T-helper 1 cell treated with Interleukin-12 subunit alpha and Interleukin-12 subunit beta and Interleukin-4 antibody, amounts not matched to agents 30 μg/mL and 1 μg/mL, for 36 hours (primary cell): ENCODE measurements around the gene OVOL2.

Experiments used
- H3K27ac Mint-ChIP-seq: one replicate; pipeline ENCODE4 v1.8.0; 2021; ENCODE audit warnings: mild to moderate bottlenecking, mixed read lengths
- H3K27me3 Mint-ChIP-seq: one replicate; pipeline ENCODE4 v1.8.0; 2021; ENCODE audit warnings: low read depth, mixed read lengths
- H3K36me3 Mint-ChIP-seq: one replicate; pipeline ENCODE4 v1.8.0; 2021; ENCODE audit warnings: low read depth, mixed read lengths
- H3K4me1 Mint-ChIP-seq: one replicate; pipeline ENCODE4 v1.8.0; 2021; ENCODE audit warnings: low read depth, mixed read lengths
- H3K4me3 Mint-ChIP-seq: one replicate; pipeline ENCODE4 v1.8.0; 2021; ENCODE audit warnings: mild to moderate bottlenecking, moderate library complexity, mixed read lengths
- H3K9me3 Mint-ChIP-seq: one replicate; pipeline ENCODE4 v1.8.0; 2021; ENCODE audit warnings: mixed read lengths

The OVOL2 gene

GRCh38 chr20:18011951-18012645 is 45.6 kb downstream of the OVOL2 start:
- H3K4me1 Mint-ChIP-seq = no peaks in the 10 kb centered on the region
- no peaks in the 10 kb centered on the region for H3K9me3 Mint-ChIP-seq
- H3K4me3 Mint-ChIP-seq = no peak overlapping the region
- H3K36me3 Mint-ChIP-seq = no peaks in the 10 kb centered on the region
- H3K27me3 Mint-ChIP-seq = no peaks in the 10 kb centered on the region
- H3K27ac Mint-ChIP-seq = no peak overlapping the region

GRCh38 chr20:18011482-18011881 is 46.2 kb downstream of the OVOL2 start:
- Mint-ChIP-seq H3K27me3 (no peaks in the 10 kb centered on the region), H3K27ac (no peak overlapping the region), H3K4me1 (no peaks in the 10 kb centered on the region), H3K36me3 (no peaks in the 10 kb centered on the region), H3K4me3 (no peak overlapping the region), H3K9me3 (no peaks in the 10 kb centered on the region)

GRCh38 chr20:18009116-18009515 is 48.6 kb downstream of the OVOL2 start:
- Mint-ChIP-seq H3K27ac (no peak overlapping the region), H3K36me3 (no peaks in the 10 kb centered on the region)

GRCh38 chr20:18007534-18008292 is 50.0 kb downstream of the OVOL2 start:
- no peak overlapping the region for H3K4me3 Mint-ChIP-seq
- H3K27me3 Mint-ChIP-seq = no peaks in the 10 kb centered on the region
- H3K36me3 Mint-ChIP-seq = no peaks in the 10 kb centered on the region
- no peaks in the 10 kb centered on the region for H3K9me3 Mint-ChIP-seq
- no peaks in the 10 kb centered on the region for H3K4me1 Mint-ChIP-seq
- H3K27ac Mint-ChIP-seq = no peak overlapping the region

More at GRCh38 chr20:18009116-18009515, 48.6 kb downstream of the OVOL2 start:
- H3K4me1 Mint-ChIP-seq = no peaks in the 10 kb centered on the region
- H3K4me3 Mint-ChIP-seq = no peak overlapping the region
- H3K27me3 Mint-ChIP-seq = no peaks in the 10 kb centered on the region
- no peaks in the 10 kb centered on the region for H3K9me3 Mint-ChIP-seq

- Mint-ChIP-seq H3K27me3 (no peaks in the 10 kb centered on the region), H3K27ac (no peak overlapping the region), H3K36me3 (no peaks in the 10 kb centered on the region), H3K4me3 (no peak overlapping the region), H3K4me1 (no peaks in the 10 kb centered on the region), H3K9me3 (no peaks in the 10 kb centered on the region)
Observed at GRCh38 chr20:18006684-18007083, 51.0 kb downstream of the OVOL2 start.

GRCh38 chr20:18005990-18006364 is 51.7 kb downstream of the OVOL2 start:
- Mint-ChIP-seq H3K27me3 (peaks cover under 1% of the 10 kb centered on the region), H3K4me1 (no peaks in the 10 kb centered on the region)

GRCh38 chr20:18005170-18005989 is 52.3 kb downstream of the OVOL2 start:
- Mint-ChIP-seq H3K27ac (no peak overlapping the region), H3K4me3 (no peak overlapping the region), H3K9me3 (no peaks in the 10 kb centered on the region), H3K27me3 (peaks cover 5% of the 10 kb centered on the region), H3K4me1 (no peaks in the 10 kb centered on the region), H3K36me3 (no peaks in the 10 kb centered on the region)

More at GRCh38 chr20:18005990-18006364, 51.7 kb downstream of the OVOL2 start:
- Mint-ChIP-seq H3K4me3 (no peak overlapping the region), H3K27ac (no peak overlapping the region), H3K9me3 (no peaks in the 10 kb centered on the region), H3K36me3 (no peaks in the 10 kb centered on the region)

- H3K4me1 Mint-ChIP-seq = no peaks in the 10 kb centered on the region
- H3K4me3 Mint-ChIP-seq = no peak overlapping the region
- H3K27ac Mint-ChIP-seq = no peak overlapping the region
- no peaks in the 10 kb centered on the region for H3K36me3 Mint-ChIP-seq
- no peaks in the 10 kb centered on the region for H3K9me3 Mint-ChIP-seq
- H3K27me3 Mint-ChIP-seq = peaks cover 6% of the 10 kb centered on the region
Observed at GRCh38 chr20:18004384-18005031, 53.2 kb downstream of the OVOL2 start.

GRCh38 chr20:18003897-18004296 is 53.8 kb downstream of the OVOL2 start:
- no peaks in the 10 kb centered on the region for H3K36me3 Mint-ChIP-seq
- no peaks in the 10 kb centered on the region for H3K4me1 Mint-ChIP-seq
- H3K4me3 Mint-ChIP-seq = no peak overlapping the region
- H3K27ac Mint-ChIP-seq = no peak overlapping the region
- H3K9me3 Mint-ChIP-seq = no peaks in the 10 kb centered on the region
- peaks cover 10% of the 10 kb centered on the region for H3K27me3 Mint-ChIP-seq

- Mint-ChIP-seq H3K9me3 (no peaks in the 10 kb centered on the region), H3K4me1 (peaks cover 7% of the 10 kb centered on the region), H3K4me3 (no peak overlapping the region), H3K36me3 (no peaks in the 10 kb centered on the region), H3K27ac (no peak overlapping the region), H3K27me3 (peaks cover 14% of the 10 kb centered on the region)
Observed at GRCh38 chr20:18001131-18001921, 56.4 kb downstream of the OVOL2 start.

GRCh38 chr20:17999566-17999965 is 58.1 kb downstream of the OVOL2 start:
- no peak overlapping the region for H3K4me3 Mint-ChIP-seq
- H3K36me3 Mint-ChIP-seq = no peaks in the 10 kb centered on the region
- H3K27ac Mint-ChIP-seq = no peak overlapping the region
- peaks cover 16% of the 10 kb centered on the region for H3K4me1 Mint-ChIP-seq
- H3K9me3 Mint-ChIP-seq = no peaks in the 10 kb centered on the region
- peaks cover 14% of the 10 kb centered on the region for H3K27me3 Mint-ChIP-seq

- Mint-ChIP-seq H3K27me3 (peaks cover 14% of the 10 kb centered on the region), H3K36me3 (no peaks in the 10 kb centered on the region), H3K4me3 (no peak overlapping the region), H3K9me3 (no peaks in the 10 kb centered on the region), H3K27ac (no peak overlapping the region), H3K4me1 (peaks cover 23% of the 10 kb centered on the region)
Observed at GRCh38 chr20:17998446-17998845, 59.3 kb downstream of the OVOL2 start.

- Mint-ChIP-seq H3K4me3 (no peak overlapping the region), H3K27ac (no peak overlapping the region), H3K27me3 (peaks cover 14% of the 10 kb centered on the region), H3K4me1 (peaks cover 39% of the 10 kb centered on the region), H3K9me3 (no peaks in the 10 kb centered on the region), H3K36me3 (peaks cover 6% of the 10 kb centered on the region)
Observed at GRCh38 chr20:17995967-17996819, 61.5 kb downstream of the OVOL2 start.
